Motor neuron (in vitro differentiated cells): ENCODE results near the gene FAM83D. TPM values are rescaled to one million over a fixed set of nuclear protein-coding genes. Genes with fewer than 3 reads are reported as not detected.

Source experiments
- ATAC-seq, 8 experiments: fragments of 200-7000 bp; cut with Tn5 transposase; replicated peaks in 6 of 8; 2 replicates each; pipeline ENCODE4 v1.8.0; 2021; ENCODE audit warnings: mild to moderate bottlenecking in 8 of 8, moderate library complexity in 8 of 8
- H3K27ac ChIP-seq, 2 donors: fragments of 250-450 bp; sonication (Bioruptor Pico); 2 replicates each; pipeline ENCODE4 v1.9.0; 2021; ENCODE audit warnings: antibody characterized with exemption in 2 of 2, mild to moderate bottlenecking in 2 of 2, moderate library complexity in 1 of 2
- H3K4me1 ChIP-seq, 2 donors: fragments of 250-450 bp; sonication (Bioruptor Pico); replicated peaks in 1 of 2; 2 replicates each; pipeline ENCODE4 v1.6.1; 2021; ENCODE audit warnings: antibody characterized with exemption in 2 of 2, mild to moderate bottlenecking in 2 of 2, moderate library complexity in 1 of 2
- H3K4me3 ChIP-seq, 5 donors: fragments of 250-450 bp; sonication (Bioruptor Pico); 2 replicates each; pipeline ENCODE4 v1.9.0; 2021; ENCODE audit warnings: antibody characterized with exemption in 5 of 5, mild to moderate bottlenecking in 5 of 5, moderate library complexity in 4 of 5
- WGBS, 10 experiments: fragments of 450-650 bp; shearing (Covaris generic); methylation state at CpG; one replicate each; pipeline ENCODE4 v1.0.0; 2022; 5-methylcytosine and 5-hydroxymethylcytosine counted together
- in situ Hi-C, 9 experiments: fragments of 400-800 bp; cut with MboI; loops; one replicate each; pipeline ENCODE4 v1.15.0; 2021; ENCODE audit warnings: low sequenced_read_pairs in 9 of 9, low pct_unique_long_range_greater_than_20kb in 2 of 9; ENCODE audit not compliant: unreplicated experiment in 9 of 9
- total RNA-seq, 8 experiments: library from RNA; unstranded; fragments of 300-600 nt; gene quantifications; 2 replicates each; pipeline versions ENCODE4 v1.2.3 to v1.2.4, GENCODE V29; 2022

FAM83D gene
- total RNA-seq, 8 experiments from 2014 or later = 0.86 to 22.0 (median 3.3) TPM

- in situ Hi-C loops = no loop called here
- H3K4me1 ChIP-seq = peaks cover 3 to 10% of the 10 kb centered on the region in 2 donors
- H3K27ac ChIP-seq = no peak overlapping the region
- no peak overlapping the region for H3K4me3 ChIP-seq
- no peak for ATAC-seq
Measured at GRCh38 chr20:38963745-38964144, 37.5 kb downstream of the FAM83D start.

GRCh38 chr20:38965264-38965663 lies 39.0 kb downstream of the FAM83D start:
- in situ Hi-C loops = no loop called here
- Histone ChIP-seq H3K4me1 (peaks cover 3 to 10% of the 10 kb centered on the region in 2 donors), H3K4me3 (no peak overlapping the region), H3K27ac (no peak overlapping the region)
- ATAC-seq = no peak

GRCh38 chr20:38968090-38968489 lies 41.9 kb downstream of the FAM83D start:
- Histone ChIP-seq H3K4me3 (no peak overlapping the region), H3K4me1 (peaks cover 0 to 3% of the 10 kb centered on the region in 2 donors), H3K27ac (no peak overlapping the region)
- WGBS, 10 experiments = 60 to 100% (median 85%) methylated on average over 1 to 2 of the region's 6 CpGs; no CpG with 5 or more reads in 6 of the 10 experiments
- ATAC-seq = no peak
- in situ Hi-C loops = no loop called here

- 68 to 100% (median 91%) methylated on average over 1 to 4 of the region's 4 CpGs; no CpG with 5 or more reads in 4 of the 10 experiments for WGBS, 10 experiments
- H3K4me3 ChIP-seq = no peak overlapping the region
- no peak overlapping the region for H3K27ac ChIP-seq
- in situ Hi-C loops = no loop called here
- H3K4me1 ChIP-seq = no peaks in the 10 kb centered on the region
- no peak for ATAC-seq
Measured at GRCh38 chr20:38969708-38970107, 43.5 kb downstream of the FAM83D start.

GRCh38 chr20:38970302-38970701 lies 44.1 kb downstream of the FAM83D start:
- in situ Hi-C loops = no loop called here
- WGBS, 10 experiments = 0 to 100% (median 100%) methylated on average over 1 of the region's 1 CpG; no CpG with 5 or more reads in 4 of the 10 experiments
- no peak overlapping the region for H3K4me3 ChIP-seq
- no peaks in the 10 kb centered on the region for H3K4me1 ChIP-seq
- ATAC-seq = peak in 2 of 8 experiments; percentile 10 to 45
- no peak overlapping the region for H3K27ac ChIP-seq

GRCh38 chr20:38973107-38973506 lies 46.9 kb downstream of the FAM83D start:
- in situ Hi-C loops = no loop called here
- Histone ChIP-seq H3K4me1 (no peaks in the 10 kb centered on the region), H3K27ac (no peak overlapping the region), H3K4me3 (no peak overlapping the region)
- peak in 1 of 8 experiments; percentile 12 for ATAC-seq

GRCh38 chr20:38973645-38974044 lies 47.4 kb downstream of the FAM83D start:
- WGBS, 10 experiments = 12 to 87% (median 60%) methylated on average over 1 to 5 of the region's 5 CpGs
- no peak overlapping the region for H3K27ac ChIP-seq
- no peak overlapping the region for H3K4me3 ChIP-seq
- in situ Hi-C loops = no loop called here
- ATAC-seq = peak; percentile 43 to 83 (median 58)
- no peaks in the 10 kb centered on the region for H3K4me1 ChIP-seq

- in situ Hi-C loops = no loop called here
- no peak for ATAC-seq
- Histone ChIP-seq H3K4me1 (no peaks in the 10 kb centered on the region), H3K27ac (no peak overlapping the region), H3K4me3 (no peak overlapping the region)
- WGBS, 10 experiments = 50 to 100% (median 89%) methylated on average over 1 to 2 of the region's 2 CpGs; no CpG with 5 or more reads in 2 of the 10 experiments
Measured at GRCh38 chr20:38975539-38976120, 49.4 kb downstream of the FAM83D start.

- no peak overlapping the region for H3K27ac ChIP-seq
- in situ Hi-C loops = no loop called here
- no peak for ATAC-seq
Measured at GRCh38 chr20:38979434-38979833, 53.2 kb downstream of the FAM83D start.

GRCh38 chr20:38979842-38980241 lies 53.6 kb downstream of the FAM83D start:
- ATAC-seq = no peak
- in situ Hi-C loops = no loop called here
- no peak overlapping the region for H3K4me3 ChIP-seq
- no peak overlapping the region for H3K27ac ChIP-seq
- WGBS, 10 experiments = 20 to 100% (median 83%) methylated on average over 1 to 3 of the region's 3 CpGs; no CpG with 5 or more reads in 1 of the 10 experiments
- no peaks in the 10 kb centered on the region for H3K4me1 ChIP-seq

More at GRCh38 chr20:38979434-38979833, 53.2 kb downstream of the FAM83D start:
- WGBS, 10 experiments = 92 to 100% (median 98%) methylated on average over 1 to 2 of the region's 2 CpGs; no CpG with 5 or more reads in 2 of the 10 experiments
- no peaks in the 10 kb centered on the region for H3K4me1 ChIP-seq
- no peak overlapping the region for H3K4me3 ChIP-seq

- Histone ChIP-seq H3K4me3 (no peak overlapping the region), H3K27ac (no peak overlapping the region), H3K4me1 (no peaks in the 10 kb centered on the region)
- in situ Hi-C loops = no loop called here
- WGBS, 10 experiments = 75 to 100% (median 85%) methylated on average over 1 of the region's 1 CpG; no CpG with 5 or more reads in 4 of the 10 experiments
- peak in 1 of 8 experiments; percentile 58 for ATAC-seq
Measured at GRCh38 chr20:38982291-38982690, 56.1 kb downstream of the FAM83D start.

- no peaks in the 10 kb centered on the region for H3K4me1 ChIP-seq
- no peak overlapping the region for H3K27ac ChIP-seq
- H3K4me3 ChIP-seq = no peak overlapping the region
- no peak for ATAC-seq
- in situ Hi-C loops = no loop called here
- 0 to 100% (median 95%) methylated on average over 1 to 4 of the region's 4 CpGs; no CpG with 5 or more reads in 1 of the 10 experiments for WGBS, 10 experiments
Measured at GRCh38 chr20:38985060-38985459, 58.8 kb downstream of the FAM83D start.

GRCh38 chr20:38985603-38986170 lies 59.5 kb downstream of the FAM83D start:
- ATAC-seq = peak in 3 of 8 experiments; percentile 29 to 53 (median 50)
- WGBS, 10 experiments = 0 to 100% (median 91%) methylated on average over 1 of the region's 1 CpG; no CpG with 5 or more reads in 4 of the 10 experiments
- no peaks in the 10 kb centered on the region for H3K4me1 ChIP-seq

GRCh38 chr20:38986663-38987062 lies 60.4 kb downstream of the FAM83D start:
- WGBS, 10 experiments = 20 to 100% (median 90%) methylated on average over 1 of the region's 2 CpGs; no CpG with 5 or more reads in 6 of the 10 experiments
- ATAC-seq = peak in 3 of 8 experiments; percentile 42 to 68 (median 43)

More at GRCh38 chr20:38985603-38986170, 59.5 kb downstream of the FAM83D start:
- Histone ChIP-seq H3K4me3 (no peak overlapping the region), H3K27ac (no peak overlapping the region)
- in situ Hi-C loops = no loop called here

More at GRCh38 chr20:38986663-38987062, 60.4 kb downstream of the FAM83D start:
- no peaks in the 10 kb centered on the region for H3K4me1 ChIP-seq
- H3K4me3 ChIP-seq = no peak overlapping the region
- in situ Hi-C loops = no loop called here
- H3K27ac ChIP-seq = no peak overlapping the region
